ENCODE measurements around the gene KRT10.
"Not testable (repeated sequence)": the region's sequence is repeated elsewhere in the genome, so short reads cannot be mapped to it uniquely, and the experiment has no call there.

KRT10 gene

GRCh38 chr17:40822132-40822812 is at the start of gene KRT10:
TSS of gene KRT10 (minus strand) at chr17:40822614. CDS start at chr17:40822585, 29 bp downstream.
- DNase-seq (ENCODE audit: low read depth): no peak

GRCh38 chr17:40871316-40871715 is 48.9 kb upstream of the KRT10 start:
- no peak for DNase-seq (ENCODE audit: low read depth)

- no peak for DNase-seq (ENCODE audit: low read depth)
Observed at GRCh38 chr17:40870136-40870535, 47.7 kb upstream of the KRT10 start.

- no peak for DNase-seq (ENCODE audit: low read depth)
Observed at GRCh38 chr17:40866838-40867237, 44.4 kb upstream of the KRT10 start, which contains the start of gene KRT12. TSS of gene KRT12 (minus strand) at chr17:40867223. CDS start at chr17:40867186, 37 bp downstream.

GRCh38 chr17:40864661-40865390 is 42.4 kb upstream of the KRT10 start:
- DNase-seq (ENCODE audit: low read depth): peak; percentile 36

- DNase-seq (ENCODE audit: low read depth): no peak
Observed at GRCh38 chr17:40862985-40863733, 40.7 kb upstream of the KRT10 start.

- no peak for DNase-seq (ENCODE audit: low read depth)
Observed at GRCh38 chr17:40859536-40859935, 37.1 kb upstream of the KRT10 start.

GRCh38 chr17:40858667-40859066 is 36.3 kb upstream of the KRT10 start:
- not testable (repeated sequence) for DNase-seq (ENCODE audit: low read depth)

GRCh38 chr17:40857535-40857934 is 35.1 kb upstream of the KRT10 start:
- peak; percentile 24 for DNase-seq (ENCODE audit: low read depth)

- peak; percentile 94 for DNase-seq (ENCODE audit: low read depth)
Observed at GRCh38 chr17:40854175-40854814, 31.9 kb upstream of the KRT10 start.

GRCh38 chr17:40852364-40852763 is 29.9 kb upstream of the KRT10 start:
- DNase-seq (ENCODE audit: low read depth): no peak

- peak; percentile 85 for DNase-seq (ENCODE audit: low read depth)
Observed at GRCh38 chr17:40850293-40850972, 28.0 kb upstream of the KRT10 start.

GRCh38 chr17:40849723-40850122 is 27.3 kb upstream of the KRT10 start:
- DNase-seq (ENCODE audit: low read depth): no peak

- no peak for DNase-seq (ENCODE audit: low read depth)
Observed at GRCh38 chr17:40848583-40849235, 26.3 kb upstream of the KRT10 start.

GRCh38 chr17:40846515-40847144 is 24.2 kb upstream of the KRT10 start:
- DNase-seq (ENCODE audit: low read depth): peak; percentile 30

- no peak for DNase-seq (ENCODE audit: low read depth)
Observed at GRCh38 chr17:40844671-40845107, 22.3 kb upstream of the KRT10 start.

GRCh38 chr17:40843242-40843641 is 20.8 kb upstream of the KRT10 start:
- DNase-seq (ENCODE audit: low read depth): no peak

GRCh38 chr17:40841246-40841645 is 18.8 kb upstream of the KRT10 start:
- DNase-seq (ENCODE audit: low read depth): peak; percentile 29

GRCh38 chr17:40839194-40839593 is 16.8 kb upstream of the KRT10 start:
- no peak for DNase-seq (ENCODE audit: low read depth)

- DNase-seq (ENCODE audit: low read depth): no peak
Observed at GRCh38 chr17:40836020-40836419, 13.6 kb upstream of the KRT10 start.

GRCh38 chr17:40833882-40834281 is 11.5 kb upstream of the KRT10 start:
- no peak for DNase-seq (ENCODE audit: low read depth)

Measured in iris pigment epithelial cell (primary cell).